OCI-LY3 (cell line): Measurements from ENCODE around the gene BAZ2B.

Source experiments
- CTCF ChIP-seq: fragments of 200-600, 300-600 bp; sonication (generic); IDR thresholded peaks from 2 replicates; pipeline ENCODE4 v1.5.1; 2014; ENCODE audit warnings: antibody characterized with exemption, low read length, low read depth
- EZH2phosphoT487 ChIP-seq: fragments of 200-600 bp; shearing (Covaris generic); IDR thresholded peaks from 2 replicates; pipeline ENCODE4 v1.6.1; 2018; ENCODE audit warnings: antibody characterized with exemption, mixed run types, low read depth

DNA sequence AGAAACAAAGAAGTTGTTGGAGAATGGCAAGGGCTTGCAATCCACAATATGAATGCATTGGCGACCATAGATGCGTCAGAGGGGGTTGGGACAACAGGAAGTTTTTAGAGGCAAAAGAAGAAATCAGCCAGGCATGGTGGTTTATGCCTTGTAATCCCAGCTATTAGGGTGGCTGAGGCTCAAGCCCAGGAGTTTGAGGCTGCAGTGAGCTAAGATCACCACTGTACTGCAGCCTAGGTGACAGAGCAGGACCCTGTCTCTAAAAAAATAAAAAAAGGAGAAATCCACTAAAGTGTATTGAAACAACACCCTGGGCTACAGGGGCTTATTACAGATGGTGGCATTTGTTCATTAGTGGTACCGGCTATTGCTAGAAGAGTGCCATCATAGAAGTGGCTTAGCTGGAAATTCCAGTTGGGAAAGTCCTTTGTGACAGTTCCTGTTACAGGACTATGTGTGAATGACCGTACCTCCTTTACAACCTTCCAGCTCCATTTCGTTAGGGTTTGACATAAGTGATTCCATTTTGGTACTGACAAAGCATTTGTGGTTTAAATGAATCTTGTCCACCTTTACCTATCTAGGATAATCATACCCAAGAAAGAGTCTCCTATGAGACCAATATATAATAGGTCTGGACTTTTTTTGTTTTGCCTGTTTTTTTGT, 319.2 kb downstream of the BAZ2B start:
- no peak for TF ChIP-seq EZH2phosphoT487
- no peak for TF ChIP-seq CTCF
